Endothelial cell of hepatic sinusoid (primary cell): ENCODE data around the gene MID2.
"Not testable (repeated sequence)": the region's sequence is repeated elsewhere in the genome, so short reads cannot be mapped to it uniquely, and the experiment has no call there.

ENCODE experiments used
- in situ Hi-C: cut with HindIII; loops from 2 replicates; pipeline ENCODE4 v1.10.0; 2017; ENCODE audit warnings: low sequenced_read_pairs

The MID2 gene

GRCh38 chrX:107836958-107837357 lies 11.3 kb downstream of the MID2 start:
- in situ Hi-C loops = no loop called here

- in situ Hi-C loops = no loop called here
These were observed 15.3 kb downstream of the MID2 start for GRCh38 chrX:107840971-107841370.

- in situ Hi-C loops = no loop called here
These were observed 17.2 kb downstream of the MID2 start for GRCh38 chrX:107842715-107843400.

GRCh38 chrX:107845625-107846024 lies 20.0 kb downstream of the MID2 start:
- in situ Hi-C loops = no loop called here

- in situ Hi-C loops = no loop called here
These were observed 22.9 kb downstream of the MID2 start for GRCh38 chrX:107848591-107848990.

GRCh38 chrX:107849747-107850421 lies 24.2 kb downstream of the MID2 start:
- in situ Hi-C loops = no loop called here

GRCh38 chrX:107850422-107850765 lies 24.7 kb downstream of the MID2 start:
- in situ Hi-C loops = no loop called here

- in situ Hi-C loops = no loop called here
These were observed 25.5 kb downstream of the MID2 start for GRCh38 chrX:107851215-107851614.

- in situ Hi-C loops = not testable (repeated sequence)
These were observed 26.0 kb downstream of the MID2 start for GRCh38 chrX:107851665-107852064.

- in situ Hi-C loops = no loop called here
These were observed 30.6 kb downstream of the MID2 start for GRCh38 chrX:107856289-107856688.

GRCh38 chrX:107857041-107857440 lies 31.4 kb downstream of the MID2 start:
- in situ Hi-C loops = not testable (repeated sequence)

GRCh38 chrX:107857837-107858236 lies 32.2 kb downstream of the MID2 start:
- in situ Hi-C loops = no loop called here

GRCh38 chrX:107861056-107861455 lies 35.4 kb downstream of the MID2 start:
- in situ Hi-C loops = no loop called here

GRCh38 chrX:107871136-107871535 lies 45.5 kb downstream of the MID2 start:
- in situ Hi-C loops = no loop called here

GRCh38 chrX:107878106-107878505 lies 52.4 kb downstream of the MID2 start:
- in situ Hi-C loops = no loop called here

- in situ Hi-C loops = no loop called here
These were observed 54.5 kb downstream of the MID2 start for GRCh38 chrX:107880054-107880610.

GRCh38 chrX:107894038-107894437 lies 68.4 kb downstream of the MID2 start:
- in situ Hi-C loops = no loop called here

- in situ Hi-C loops = no loop called here
These were observed 77.1 kb downstream of the MID2 start for GRCh38 chrX:107902721-107903120.

GRCh38 chrX:107905366-107905765 lies 79.7 kb downstream of the MID2 start:
- in situ Hi-C loops = no loop called here

GRCh38 chrX:107924136-107924746 lies 98.6 kb downstream of the MID2 start:
- in situ Hi-C loops = no loop called here

GRCh38 chrX:107934262-107934661 lies 108.6 kb downstream of the MID2 start:
- in situ Hi-C loops = no loop called here

GRCh38 chrX:107935200-107935599 lies 109.5 kb downstream of the MID2 start:
- in situ Hi-C loops = no loop called here
